GM10266 (cell line): ENCODE measurements around the gene BTBD7.

Source experiments
- DNase-seq: peaks from one replicate; pipeline ENCODE4 v3.0.0; 2012; ENCODE audit errors: extremely low spot score
- CTCF ChIP-seq: IDR thresholded peaks from 2 replicates; pipeline ENCODE4 v1.5.1; 2012; ENCODE audit warnings: mild to moderate bottlenecking, low read depth; ENCODE audit not compliant: control insufficient read depth, insufficient read depth; ENCODE audit errors: missing control alignments

The BTBD7 gene

GRCh38 chr14:93269341-93270068, 63.3 kb downstream of the BTBD7 start:
- no peak for TF ChIP-seq CTCF
- DNase-seq = no peak

- no peak for DNase-seq
- no peak for TF ChIP-seq CTCF
Measured at GRCh38 chr14:93268406-93268805, 64.4 kb downstream of the BTBD7 start.

GRCh38 chr14:93267149-93267711, 65.6 kb downstream of the BTBD7 start:
- TF ChIP-seq CTCF = no peak
- DNase-seq = no peak

- no peak for DNase-seq
- TF ChIP-seq CTCF = no peak
Measured at GRCh38 chr14:93266127-93266526, 66.7 kb downstream of the BTBD7 start.

GRCh38 chr14:93263416-93263815, 69.4 kb downstream of the BTBD7 start:
- DNase-seq = no peak
- no peak for TF ChIP-seq CTCF

- TF ChIP-seq CTCF = no peak
- no peak for DNase-seq
Measured at GRCh38 chr14:93262446-93262845, 70.4 kb downstream of the BTBD7 start.

- no peak for DNase-seq
- TF ChIP-seq CTCF = no peak
Measured at GRCh38 chr14:93249128-93249831, 83.6 kb downstream of the BTBD7 start.
